B cell (primary cell): ENCODE data around the gene CKAP2.
"Not testable (repeated sequence)": the region's sequence is repeated elsewhere in the genome, so short reads cannot be mapped to it uniquely, and the experiment has no call there.

Experiments used
- CTCF ChIP-seq: fragments of 200-600 bp; IDR thresholded peaks from one replicate; pipeline ENCODE4 v1.8.0; 2022; ENCODE audit warnings: antibody characterized with exemption, mild to moderate bottlenecking
- EZH2 ChIP-seq: IDR thresholded peaks from 2 replicates; pipeline ENCODE4 v1.6.1; 2012; ENCODE audit warnings: borderline replicate concordance, low read depth, mild to moderate bottlenecking, moderate library complexity, low read length; ENCODE audit not compliant: insufficient read depth, poor library complexity, severe bottlenecking

- not testable (repeated sequence) for TF ChIP-seq CTCF, EZH2
Measured at GRCh38 chr13:52505843-52506242, 50.6 kb downstream of the CKAP2 start.
